KMS-11 (cell line): ENCODE measurements around the gene CIAO3.

ENCODE experiments used
- H2AFZ ChIP-seq: fragments of 200-600 bp; sonication (generic); 2 replicates; pipeline ENCODE4 v1.6.1; 2016; ENCODE audit warnings: antibody characterized with exemption, mixed run types, low read depth
- H3K27ac ChIP-seq: fragments of 200-600 bp; sonication (generic); 2 replicates; pipeline ENCODE4 v1.6.1; 2016; ENCODE audit warnings: mild to moderate bottlenecking, mixed run types
- H3K27me3 ChIP-seq: fragments of 200-600 bp; sonication (generic); 2 replicates; pipeline ENCODE4 v1.6.1; 2017; ENCODE audit warnings: mild to moderate bottlenecking, low read depth, mixed run types, moderate library complexity; ENCODE audit not compliant: insufficient read depth
- H3K36me3 ChIP-seq: fragments of 200-600 bp; sonication (generic); 2 replicates; pipeline ENCODE4 v1.6.1; 2017; ENCODE audit warnings: mild to moderate bottlenecking, mixed run types; ENCODE audit not compliant: insufficient read depth
- H3K4me1 ChIP-seq: fragments of 200-600 bp; sonication (generic); 2 replicates; pipeline ENCODE4 v1.6.1; 2016; ENCODE audit warnings: mild to moderate bottlenecking, low read depth, mixed run types; ENCODE audit not compliant: poor library complexity, severe bottlenecking
- H3K4me2 ChIP-seq: fragments of 200-600 bp; sonication (generic); 2 replicates; pipeline ENCODE4 v1.7.0; 2016; ENCODE audit warnings: mild to moderate bottlenecking, mixed run types
- H3K4me3 ChIP-seq: fragments of 200-600 bp; sonication (generic); IDR thresholded peaks from 2 replicates; pipeline ENCODE4 v1.6.1; 2017; ENCODE audit warnings: low read depth, low read length, mixed read lengths; ENCODE audit not compliant: insufficient read depth
- H3K79me2 ChIP-seq: fragments of 200-600 bp; sonication (generic); 2 replicates; pipeline ENCODE4 v1.6.1; 2016; ENCODE audit warnings: low read depth, mixed run types; ENCODE audit not compliant: insufficient read depth
- H3K9ac ChIP-seq: fragments of 200-600 bp; sonication (generic); 2 replicates; pipeline ENCODE4 v1.6.1; 2016; ENCODE audit warnings: mild to moderate bottlenecking, mixed run types
- H4K20me1 ChIP-seq: fragments of 200-600 bp; sonication (generic); 2 replicates; pipeline ENCODE4 v1.6.1; 2016; ENCODE audit warnings: mild to moderate bottlenecking, mixed run types; ENCODE audit not compliant: insufficient read depth
- TF ChIP-seq, protein P1 (sequence below): fragments of 200-600 bp; sonication (generic); conservative IDR thresholded peaks from 2 replicates; pipeline ENCODE4 v1.6.1; 2017; ENCODE audit warnings: low read depth, mild to moderate bottlenecking, antibody characterized with exemption, low read length, moderate library complexity, mixed read lengths

Gene CIAO3

GRCh38 chr16:719815-720446 is 20.9 kb downstream of the CIAO3 start:
- peaks cover 46% of the 10 kb centered on the region for H3K4me1 ChIP-seq
- H3K9ac ChIP-seq = peak overlapping the region; percentile 81; the same call in 1 of the 2 replicates
- no peaks in the 10 kb centered on the region for H4K20me1 ChIP-seq
- H3K79me2 ChIP-seq = no peaks in the 10 kb centered on the region
- H3K27me3 ChIP-seq = peaks cover 11% of the 10 kb centered on the region
- H3K27ac ChIP-seq = peak overlapping the region; percentile 82
- H3K4me3 ChIP-seq = no peak overlapping the region
- H3K4me2 ChIP-seq = peak overlapping the region; percentile 81
- TF ChIP-seq, protein P1, sequence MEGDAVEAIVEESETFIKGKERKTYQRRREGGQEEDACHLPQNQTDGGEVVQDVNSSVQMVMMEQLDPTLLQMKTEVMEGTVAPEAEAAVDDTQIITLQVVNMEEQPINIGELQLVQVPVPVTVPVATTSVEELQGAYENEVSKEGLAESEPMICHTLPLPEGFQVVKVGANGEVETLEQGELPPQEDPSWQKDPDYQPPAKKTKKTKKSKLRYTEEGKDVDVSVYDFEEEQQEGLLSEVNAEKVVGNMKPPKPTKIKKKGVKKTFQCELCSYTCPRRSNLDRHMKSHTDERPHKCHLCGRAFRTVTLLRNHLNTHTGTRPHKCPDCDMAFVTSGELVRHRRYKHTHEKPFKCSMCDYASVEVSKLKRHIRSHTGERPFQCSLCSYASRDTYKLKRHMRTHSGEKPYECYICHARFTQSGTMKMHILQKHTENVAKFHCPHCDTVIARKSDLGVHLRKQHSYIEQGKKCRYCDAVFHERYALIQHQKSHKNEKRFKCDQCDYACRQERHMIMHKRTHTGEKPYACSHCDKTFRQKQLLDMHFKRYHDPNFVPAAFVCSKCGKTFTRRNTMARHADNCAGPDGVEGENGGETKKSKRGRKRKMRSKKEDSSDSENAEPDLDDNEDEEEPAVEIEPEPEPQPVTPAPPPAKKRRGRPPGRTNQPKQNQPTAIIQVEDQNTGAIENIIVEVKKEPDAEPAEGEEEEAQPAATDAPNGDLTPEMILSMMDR = no peak
- no peaks in the 10 kb centered on the region for H3K36me3 ChIP-seq
- H2AFZ ChIP-seq = peak overlapping the region; percentile 58; the same call in 1 of the 2 replicates

- H3K4me2 ChIP-seq = peak overlapping the region; percentile 81; the same call in 1 of the 2 replicates
- H2AFZ ChIP-seq = no peak overlapping the region
- no peaks in the 10 kb centered on the region for H4K20me1 ChIP-seq
- no peaks in the 10 kb centered on the region for H3K36me3 ChIP-seq
- TF ChIP-seq, protein P1 = no peak
- H3K79me2 ChIP-seq = no peaks in the 10 kb centered on the region
- H3K9ac ChIP-seq = no peak overlapping the region
- no peak overlapping the region for H3K4me3 ChIP-seq
- no peak overlapping the region for H3K27ac ChIP-seq
- peaks cover 19% of the 10 kb centered on the region for H3K27me3 ChIP-seq
- peaks cover 42% of the 10 kb centered on the region for H3K4me1 ChIP-seq
These were observed 21.9 kb downstream of the CIAO3 start for GRCh38 chr16:718922-719321.

GRCh38 chr16:718389-718788 is 22.4 kb downstream of the CIAO3 start:
- no peak overlapping the region for H3K4me2 ChIP-seq
- no peak overlapping the region for H3K27ac ChIP-seq

GRCh38 chr16:717450-718245 is 23.1 kb downstream of the CIAO3 start:
- Histone ChIP-seq H3K4me3 (no peak overlapping the region), H3K79me2 (no peaks in the 10 kb centered on the region), H3K27ac (no peak overlapping the region), H2AFZ (no peak overlapping the region), H3K4me2 (no peak overlapping the region), H3K36me3 (no peaks in the 10 kb centered on the region), H3K4me1 (peaks cover 32% of the 10 kb centered on the region), H4K20me1 (no peaks in the 10 kb centered on the region), H3K27me3 (peaks cover 32% of the 10 kb centered on the region), H3K9ac (no peak overlapping the region)
- TF ChIP-seq, protein P1 = no peak

More at GRCh38 chr16:718389-718788, 22.4 kb downstream of the CIAO3 start:
- H3K9ac ChIP-seq = no peak overlapping the region
- no peaks in the 10 kb centered on the region for H3K36me3 ChIP-seq
- peaks cover 24% of the 10 kb centered on the region for H3K27me3 ChIP-seq
- no peak overlapping the region for H2AFZ ChIP-seq
- no peaks in the 10 kb centered on the region for H4K20me1 ChIP-seq
- TF ChIP-seq, protein P1 = no peak
- H3K4me3 ChIP-seq = no peak overlapping the region
- peaks cover 37% of the 10 kb centered on the region for H3K4me1 ChIP-seq
- no peaks in the 10 kb centered on the region for H3K79me2 ChIP-seq
